K562 (cell line): ENCODE measurements around the gene PCED1B. TPM values are rescaled to one million over a fixed set of nuclear protein-coding genes. Genes with fewer than 3 reads are reported as not detected.

Experiments used
- ATAC-seq: fragments of 200-7000 bp; cut with Tn5 transposase; 3 replicates; pipeline ENCODE4 v1.9.1; 2020; ENCODE audit warnings: moderate library complexity
- BruUV-seq: library from RNA; stranded (reverse); fragments of 400-500 nt; replicated peaks from 2 replicates; lab custom pipeline; 2021; lab: Mats Ljungman, UMichigan
- CTCF ChIA-PET: fragments of 300-600 bp; formaldehyde crosslinking; extraction: SDS; loops from one replicate; lab custom pipeline; 2021; ENCODE audit warnings: low intra/inter-chr PET ratio; lab: Yijun Ruan, JAX
- POLR2A ChIA-PET: fragments of 300-600, 350-650 bp; sonication (Branson Sonifier 250); formaldehyde crosslinking; extraction: SDS; loops from one replicate; lab custom pipeline; 2021; ENCODE audit warnings: antibody characterized with exemption, inconsistent platforms; lab: Yijun Ruan, JAX
- DNase-seq, 4 experiments: peaks; one replicate each; pipeline versions ENCODE4 v3.0.0 to v3.0.0-alpha.2; 2011 to 2018; ENCODE audit warnings: low spot score in 3 of 4, mixed read lengths in 3 of 4; ENCODE audit errors: extremely low read depth in 1 of 4
- FAIRE-seq: peaks from 2 replicates; lab custom pipeline; 2011; peaks lifted over from hg19 to GRCh38; lab: Jason Lieb, UNC
- H2AFZ ChIP-seq: 2 replicates; pipeline ENCODE4 v1.6.0; 2011; ENCODE audit warnings: low read depth, low read length, control low read depth, inconsistent platforms
- H3K27ac ChIP-seq: fragments of 200-600 bp; 3 replicates; pipeline ENCODE4 v1.8.0; 2011; ENCODE audit warnings: low read depth, mild to moderate bottlenecking, control low read depth, inconsistent platforms, low read length, moderate library complexity, mixed read lengths; ENCODE audit errors: extremely low read depth
- H3K27me3 ChIP-seq, 2 experiments: fragments of 300-600 bp in 1 of 2; 2 replicates in 1 of 2; 3 replicates in 1 of 2; pipeline versions ENCODE4 v1.6.0 to v1.8.0; 2011; ENCODE audit warnings: inconsistent platforms in 2 of 2, low read length in 2 of 2, mild to moderate bottlenecking in 1 of 2, mixed read lengths in 1 of 2, moderate library complexity in 1 of 2; ENCODE audit not compliant: control insufficient read depth in 2 of 2, insufficient read depth in 2 of 2
- H3K36me3 ChIP-seq: fragments of 300-600 bp; 3 replicates; pipeline ENCODE4 v1.8.0; 2011; ENCODE audit warnings: mild to moderate bottlenecking, low read length, inconsistent platforms; ENCODE audit not compliant: control insufficient read depth, insufficient read depth
- H3K4me1 ChIP-seq, 2 experiments: fragments of 200-600 bp in 1 of 2; replicated peaks in 1 of 2; 2 replicates in 1 of 2; 3 replicates in 1 of 2; pipeline versions ENCODE4 v1.5.1 to v1.8.0; 2011; ENCODE audit warnings: inconsistent platforms in 2 of 2, low read length in 2 of 2, mild to moderate bottlenecking in 1 of 2, mixed read lengths in 1 of 2, moderate library complexity in 1 of 2; ENCODE audit not compliant: control insufficient read depth in 2 of 2, insufficient read depth in 2 of 2
- H3K4me2 ChIP-seq: 2 replicates; pipeline ENCODE4 v1.6.1; 2011; ENCODE audit warnings: low read length, control low read depth, inconsistent platforms, mixed read lengths; ENCODE audit not compliant: insufficient read depth
- H3K4me3 ChIP-seq: fragments of 200-600 bp; sonication (generic), shearing (Covaris generic); 2 replicates; pipeline ENCODE4 v1.5.1; 2016; ENCODE audit warnings: control low read depth, inconsistent platforms
- H3K79me2 ChIP-seq: fragments of 200-600 bp; 3 replicates; pipeline ENCODE4 v1.8.0; 2011; ENCODE audit warnings: low read length, inconsistent platforms; ENCODE audit not compliant: control insufficient read depth, insufficient read depth
- H3K9ac ChIP-seq, 2 experiments: 2 replicates each; pipeline versions ENCODE4 v1.6.0 to v1.6.1; 2011; ENCODE audit warnings: low read depth in 2 of 2, low read length in 2 of 2, control low read depth in 1 of 2, inconsistent platforms in 1 of 2, mild to moderate bottlenecking in 1 of 2, mixed read lengths in 1 of 2; ENCODE audit not compliant: insufficient read depth in 1 of 2
- H3K9me1 ChIP-seq: one replicate; pipeline ENCODE4 v1.6.0; 2011; ENCODE audit warnings: inconsistent platforms, mild to moderate bottlenecking, low read length, moderate library complexity; ENCODE audit not compliant: control insufficient read depth, insufficient read depth
- H3K9me3 ChIP-seq: replicated peaks from 2 replicates; pipeline ENCODE4 v1.5.1; 2011; ENCODE audit warnings: low read depth, low read length, inconsistent platforms; ENCODE audit not compliant: control insufficient read depth, insufficient read depth
- H4K20me1 ChIP-seq: replicated peaks from 2 replicates; pipeline ENCODE4 v1.6.1; 2011; ENCODE audit warnings: low read length, inconsistent platforms, mixed read lengths; ENCODE audit not compliant: control insufficient read depth, insufficient read depth
- ETV5 ChIP-seq: sonication (generic); formaldehyde crosslinking; IDR thresholded peaks from 2 replicates; pipeline ENCODE4 v1.4.0; 2020; ENCODE audit warnings: low read depth, mild to moderate bottlenecking, missing genetic modification reagents
- FOXJ3 ChIP-seq: sonication (generic); formaldehyde crosslinking; IDR thresholded peaks from 2 replicates; pipeline ENCODE4 v1.4.0; 2020; ENCODE audit warnings: mild to moderate bottlenecking, missing genetic modification reagents
- GATAD2B ChIP-seq: fragments of 450-650 bp; IDR thresholded peaks from 2 replicates; pipeline ENCODE4 v1.6.1; 2017; ENCODE audit warnings: mild to moderate bottlenecking, borderline replicate concordance
- HNRNPL ChIP-seq: fragments of 200-400 bp; formaldehyde crosslinking; IDR thresholded peaks from 2 replicates; pipeline ENCODE4 v1.6.1; 2017; ENCODE audit warnings: low read depth, mild to moderate bottlenecking, low read length
- PML ChIP-seq: IDR thresholded peaks from 2 replicates; pipeline ENCODE4 v1.6.1; 2012; ENCODE audit warnings: low read length, inconsistent platforms
- TCF7 ChIP-seq: sonication (generic); IDR thresholded peaks from 2 replicates; pipeline ENCODE4 v1.6.1; 2016; ENCODE audit warnings: antibody characterized with exemption, borderline replicate concordance
- ZBTB8A ChIP-seq: fragments of 450-650 bp; IDR thresholded peaks from 2 replicates; pipeline ENCODE4 v1.6.1; 2018; ENCODE audit warnings: mild to moderate bottlenecking, moderate library complexity; ENCODE audit not compliant: partially characterized antibody
- ZFP30 ChIP-seq: fragments of 250-450 bp; sonication (Bioruptor Pico); IDR thresholded peaks from 2 replicates; pipeline ENCODE4 v1.8.0; 2022; ENCODE audit warnings: moderate library complexity, mild to moderate bottlenecking, inconsistent platforms, borderline replicate concordance
- ZNF165 ChIP-seq: fragments of 250-450 bp; sonication (Bioruptor Pico); IDR thresholded peaks from 2 replicates; pipeline ENCODE4 v1.4.0; 2020; ENCODE audit warnings: borderline replicate concordance
- ZSCAN29 ChIP-seq: fragments of 450-650 bp; IDR thresholded peaks from 2 replicates; pipeline ENCODE4 v1.6.1; 2017
- WGBS: fragments of 100-300 bp; shearing (Covaris generic); methylation state at CpG from one replicate; pipeline ENCODE4 v1.1.6; 2016; ENCODE audit warnings: low coverage, mixed read lengths; ENCODE audit not compliant: insufficient coverage; ENCODE audit errors: missing lambda C conversion rate; 5-methylcytosine and 5-hydroxymethylcytosine counted together
- in situ Hi-C: fragments of 300-500 bp; cut with MboI; formaldehyde crosslinking; loops from 4 replicates; pipeline ENCODE4 v1.15.0; 2018; ENCODE audit warnings: inconsistent platforms, mixed read lengths
- intact Hi-C: fragments of 100-400 bp; cut with micrococcal nuclease; formaldehyde crosslinking; loops from 2 replicates; pipeline ENCODE4 v1.14.2; 2022
- polyA plus RNA-seq, 8 experiments: library from polyadenylated mRNA; depleted of rRNA in 4 of 8; stranded (reverse) in 5 of 8; unstranded in 3 of 8; fragments of >200 nt; fragmentation: Nextera tagmentation in 2 of 8; fragmentation: Illumina TruSeq in 1 of 8; extraction: Ambion mirVana in 2 of 8; extraction: Trizol in 1 of 8; gene quantifications; 2 replicates each; pipeline versions ENCODE4 v1.2.1 to v1.2.3, GENCODE V29; 2011 to 2014; ENCODE audit warnings: inconsistent platforms in 1 of 8, missing spikeins in 1 of 8
- total RNA-seq, 7 experiments: library from RNA; depleted of rRNA in 6 of 7; stranded (reverse); fragments of >200 nt in 6 of 7; fragmentation: Illumina TruSeq in 2 of 7; extraction: Trizol in 2 of 7; gene quantifications; 2 replicates each; pipeline versions ENCODE4 v1.2.1 to v1.2.3, GENCODE V29; 2011 to 2021; ENCODE audit warnings: low replicate concordance in 1 of 7
- TF ChIP-seq, protein P1 (sequence below): IDR thresholded peaks from 2 replicates; pipeline ENCODE4 v1.6.1; 2012; ENCODE audit warnings: low read depth, low read length, improper control_type of control experiment, borderline replicate concordance
- TF ChIP-seq, protein P2 (sequence below): fragments of 250-450 bp; sonication (Bioruptor Pico); IDR thresholded peaks from 2 replicates; pipeline ENCODE4 v1.5.0; 2021; ENCODE audit warnings: mild to moderate bottlenecking, borderline replicate concordance
- TF ChIP-seq, protein P3 (sequence below): fragments of 450-650 bp; conservative IDR thresholded peaks from 2 replicates; pipeline ENCODE4 v1.6.1; 2016; ENCODE audit warnings: missing genetic modification characterization, low read depth, mild to moderate bottlenecking, control low read depth, missing compliant biosample characterization

Gene PCED1B
- total and polyA plus RNA-seq, 9 of the 15 experiments (the other 6 are each of a cell fraction or from before 2014, with no cell fraction given): 1.2 to 9.3 (median 2.5) TPM

DNA sequence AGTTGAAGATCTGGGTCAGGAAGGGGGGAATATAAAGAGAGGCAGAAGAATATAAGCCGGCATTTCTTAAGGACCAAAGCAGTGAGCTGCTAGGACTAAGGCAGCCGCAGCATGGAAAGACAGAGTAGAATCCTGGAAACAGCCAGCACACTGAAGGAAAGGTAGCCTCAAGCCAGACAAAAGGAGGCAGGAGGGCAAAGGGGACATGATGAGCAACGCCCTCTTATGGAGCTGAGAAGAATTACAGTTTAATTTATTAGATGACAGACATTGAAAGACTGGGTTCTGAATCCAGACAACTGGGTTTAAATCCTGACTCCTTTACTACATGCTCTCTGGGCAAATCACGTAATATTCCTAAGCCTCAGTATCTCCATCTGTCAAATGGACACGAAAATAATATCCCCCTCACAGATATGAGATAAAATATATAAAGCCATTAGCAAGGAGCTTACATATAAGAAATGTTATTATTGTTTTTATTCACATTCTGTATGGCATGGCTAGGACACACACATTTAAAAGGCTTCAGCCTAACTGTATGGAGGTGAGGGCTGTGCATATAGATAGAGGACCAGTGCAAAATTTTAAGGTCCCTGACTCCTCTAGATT, 8.1 kb upstream of the PCED1B start (continued):
- TF ChIP-seq PML: no peak
- TF ChIP-seq ZFP30 (CRISPR knock-in tag): no peak
- no peak for TF ChIP-seq TCF7
- TF ChIP-seq HNRNPL: no peak
- TF ChIP-seq ZSCAN29: no peak
- TF ChIP-seq, protein P1, sequence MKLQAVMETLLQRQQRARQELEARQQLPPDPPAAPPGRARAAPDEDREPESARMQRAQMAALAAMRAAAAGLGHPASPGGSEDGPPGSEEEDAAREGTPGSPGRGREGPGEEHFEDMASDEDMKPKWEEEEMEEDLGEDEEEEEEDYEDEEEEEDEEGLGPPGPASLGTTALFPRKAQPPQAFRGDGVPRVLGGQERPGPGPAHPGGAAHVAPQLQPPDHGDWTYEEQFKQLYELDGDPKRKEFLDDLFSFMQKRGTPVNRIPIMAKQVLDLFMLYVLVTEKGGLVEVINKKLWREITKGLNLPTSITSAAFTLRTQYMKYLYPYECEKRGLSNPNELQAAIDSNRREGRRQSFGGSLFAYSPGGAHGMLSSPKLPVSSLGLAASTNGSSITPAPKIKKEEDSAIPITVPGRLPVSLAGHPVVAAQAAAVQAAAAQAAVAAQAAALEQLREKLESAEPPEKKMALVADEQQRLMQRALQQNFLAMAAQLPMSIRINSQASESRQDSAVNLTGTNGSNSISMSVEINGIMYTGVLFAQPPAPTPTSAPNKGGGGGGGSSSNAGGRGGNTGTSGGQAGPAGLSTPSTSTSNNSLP: 0 out of 2 replicates have a peak, but pooled peaks have one; percentile 26
- TF ChIP-seq GATAD2B: no peak

DNA sequence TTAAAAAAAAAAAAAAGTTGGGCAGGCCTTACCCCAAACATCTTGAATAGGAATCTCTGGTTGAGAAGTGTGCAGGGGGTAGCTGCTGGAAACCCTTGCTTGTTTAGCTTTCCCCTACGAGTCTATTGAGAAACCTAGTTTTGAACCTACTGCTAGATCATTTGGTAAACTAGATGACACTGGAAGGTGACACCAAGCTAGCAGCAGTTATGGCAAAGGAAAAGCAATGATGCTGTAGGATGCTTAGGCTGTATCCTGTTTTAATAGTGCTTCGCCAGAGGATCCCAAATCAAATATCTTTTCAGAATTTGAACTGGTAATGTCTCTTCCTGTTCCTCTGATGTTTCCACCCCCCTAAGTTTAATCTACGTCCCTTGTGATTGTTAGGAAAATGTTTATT, 5.5 kb upstream of the PCED1B start:
- FAIRE-seq (peak; percentile 32), ATAC-seq (no peak), DNase-seq (no peak)
- ChIA-PET POLR2A (interaction anchor here (0.6 kb wide), 1 partner anchor 10 kb away, joined by 5 read pairs; no protein-coding TSS in a partner anchor), CTCF (no interaction called here)
- Histone ChIP-seq H3K4me1 (peaks cover 0 to 3% of the 10 kb centered on the region in 2 experiments; a peak in 3 of 5 replicates), H3K4me3 (no peak overlapping the region), H2AFZ (no peak overlapping the region), H3K27me3 (no peaks in the 10 kb centered on the region; a peak in 1 of 5 replicates), H3K9ac (no peak overlapping the region), H3K9me3 (no peaks in the 10 kb centered on the region), H3K27ac (no peak overlapping the region), H3K4me2 (no peak overlapping the region), H4K20me1 (no peaks in the 10 kb centered on the region), H3K79me2 (no peaks in the 10 kb centered on the region; the same call in 2 of the 3 replicates), H3K9me1 (no peaks in the 10 kb centered on the region), H3K36me3 (no peaks in the 10 kb centered on the region)
- WGBS: 28% methylated on average over 3 of the region's 3 CpGs
- BruUV-seq: no TSS peak
- intact Hi-C loops: no loop called here
- in situ Hi-C loops: no loop called here
- no peak for TF ChIP-seq FOXJ3
- TF ChIP-seq, protein P2, sequence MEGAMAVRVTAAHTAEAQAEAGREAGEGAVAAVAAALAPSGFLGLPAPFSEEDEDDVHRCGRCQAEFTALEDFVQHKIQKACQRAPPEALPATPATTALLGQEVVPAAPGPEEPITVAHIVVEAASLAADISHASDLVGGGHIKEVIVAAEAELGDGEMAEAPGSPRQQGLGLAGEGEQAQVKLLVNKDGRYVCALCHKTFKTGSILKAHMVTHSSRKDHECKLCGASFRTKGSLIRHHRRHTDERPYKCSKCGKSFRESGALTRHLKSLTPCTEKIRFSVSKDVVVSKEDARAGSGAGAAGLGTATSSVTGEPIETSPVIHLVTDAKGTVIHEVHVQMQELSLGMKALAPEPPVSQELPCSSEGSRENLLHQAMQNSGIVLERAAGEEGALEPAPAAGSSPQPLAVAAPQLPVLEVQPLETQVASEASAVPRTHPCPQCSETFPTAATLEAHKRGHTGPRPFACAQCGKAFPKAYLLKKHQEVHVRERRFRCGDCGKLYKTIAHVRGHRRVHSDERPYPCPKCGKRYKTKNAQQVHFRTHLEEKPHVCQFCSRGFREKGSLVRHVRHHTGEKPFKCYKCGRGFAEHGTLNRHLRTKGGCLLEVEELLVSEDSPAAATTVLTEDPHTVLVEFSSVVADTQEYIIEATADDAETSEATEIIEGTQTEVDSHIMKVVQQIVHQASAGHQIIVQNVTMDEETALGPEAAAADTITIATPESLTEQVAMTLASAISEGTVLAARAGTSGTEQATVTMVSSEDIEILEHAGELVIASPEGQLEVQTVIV (CRISPR knock-in tag): no peak
- TF ChIP-seq ZBTB8A: no peak
- TF ChIP-seq ETV5: no peak
- TF ChIP-seq, protein P3, sequence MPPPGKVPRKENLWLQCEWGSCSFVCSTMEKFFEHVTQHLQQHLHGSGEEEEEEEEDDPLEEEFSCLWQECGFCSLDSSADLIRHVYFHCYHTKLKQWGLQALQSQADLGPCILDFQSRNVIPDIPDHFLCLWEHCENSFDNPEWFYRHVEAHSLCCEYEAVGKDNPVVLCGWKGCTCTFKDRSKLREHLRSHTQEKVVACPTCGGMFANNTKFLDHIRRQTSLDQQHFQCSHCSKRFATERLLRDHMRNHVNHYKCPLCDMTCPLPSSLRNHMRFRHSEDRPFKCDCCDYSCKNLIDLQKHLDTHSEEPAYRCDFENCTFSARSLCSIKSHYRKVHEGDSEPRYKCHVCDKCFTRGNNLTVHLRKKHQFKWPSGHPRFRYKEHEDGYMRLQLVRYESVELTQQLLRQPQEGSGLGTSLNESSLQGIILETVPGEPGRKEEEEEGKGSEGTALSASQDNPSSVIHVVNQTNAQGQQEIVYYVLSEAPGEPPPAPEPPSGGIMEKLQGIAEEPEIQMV (tag): no peak
- no peak for TF ChIP-seq ZNF165 (CRISPR knock-in tag)
